SK-N-SH (cell line): ENCODE measurements around the gene STOML1.

Experiments used
- EP300 ChIP-seq, 2 experiments: IDR thresholded peaks; 2 replicates each; pipeline versions ENCODE4 v1.4.0 to v1.6.1; 2012; ENCODE audit warnings: borderline replicate concordance in 1 of 2, low read depth in 1 of 2, low read length in 1 of 2
- EZH2phosphoT487 ChIP-seq: fragments of 200-600 bp; sonication (generic); IDR thresholded peaks from 2 replicates; pipeline ENCODE4 v1.6.1; 2017; ENCODE audit warnings: low read depth, mixed run types, mild to moderate bottlenecking, antibody characterized with exemption, moderate library complexity, borderline replicate concordance
- FOXJ3 ChIP-seq: sonication (generic); formaldehyde crosslinking; IDR thresholded peaks from 2 replicates; pipeline ENCODE4 v1.5.1; 2020; ENCODE audit warnings: mild to moderate bottlenecking, missing genetic modification reagents
- JUND ChIP-seq: IDR thresholded peaks from 2 replicates; pipeline ENCODE4 v1.4.0; 2012
- MEF2A ChIP-seq: IDR thresholded peaks from 2 replicates; pipeline ENCODE4 v1.4.0; 2012; ENCODE audit warnings: low read depth, borderline replicate concordance
- POLR2AphosphoS5 ChIP-seq: IDR thresholded peaks from 2 replicates; pipeline ENCODE4 v1.6.1; 2012; ENCODE audit warnings: low read depth, low read length
- RCOR1 ChIP-seq: fragments of 150-350 bp; IDR thresholded peaks from 2 replicates; pipeline ENCODE4 v1.6.1; 2017; ENCODE audit warnings: antibody characterized with exemption, low read length
- SMC3 ChIP-seq: IDR thresholded peaks from 2 replicates; pipeline ENCODE4 v1.6.1; 2012; ENCODE audit warnings: low read depth, low read length, improper control_type of control experiment
- TCF12 ChIP-seq: IDR thresholded peaks from 2 replicates; pipeline ENCODE4 v1.4.0; 2012
- TEAD4 ChIP-seq: IDR thresholded peaks from 2 replicates; pipeline ENCODE4 v1.4.0; 2012; ENCODE audit warnings: mild to moderate bottlenecking, borderline replicate concordance; ENCODE audit not compliant: insufficient read depth
- YY1 ChIP-seq: IDR thresholded peaks from 2 replicates; pipeline ENCODE4 v1.4.0; 2012; ENCODE audit warnings: low read depth, mild to moderate bottlenecking
- TF ChIP-seq, protein P1 (sequence below): fragments of 200-600 bp; sonication (generic); IDR thresholded peaks from 2 replicates; pipeline ENCODE4 v1.6.1; 2017; ENCODE audit warnings: antibody characterized with exemption, mild to moderate bottlenecking, moderate library complexity
- TF ChIP-seq, protein P2 (sequence below): IDR thresholded peaks from 2 replicates; pipeline ENCODE4 v1.4.0; 2012; ENCODE audit warnings: low read depth, borderline replicate concordance
- TF ChIP-seq, protein P3 (sequence below): IDR thresholded peaks from 2 replicates; pipeline ENCODE4 v1.6.1; 2012; ENCODE audit warnings: mild to moderate bottlenecking, low read depth, low read length, moderate library complexity

DNA sequence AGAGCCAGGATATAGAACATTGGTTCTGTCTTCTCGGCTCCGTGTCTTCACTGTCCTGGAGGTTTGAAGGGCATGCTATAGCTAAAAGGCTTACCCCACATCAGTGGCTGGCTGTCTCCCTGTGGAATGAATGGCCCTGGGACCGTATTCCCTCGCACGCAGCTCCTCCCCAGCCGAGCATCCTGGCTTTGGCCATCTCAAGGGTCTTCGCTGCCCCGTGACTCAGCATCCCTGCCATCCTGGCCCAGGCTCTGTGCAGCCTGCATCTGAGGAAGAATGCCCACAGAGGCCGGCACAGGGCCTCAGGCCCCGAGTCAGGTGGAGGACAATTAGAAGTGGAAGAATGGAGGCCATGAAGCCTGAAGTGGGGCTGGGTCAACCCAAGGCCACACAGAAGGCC is 54.8 kb downstream of the STOML1 start:
- TF ChIP-seq YY1 (no peak), RCOR1 (no peak), TCF12 (no peak), EP300 (IDR thresholded peaks at IDR 0.05; ENCODE audit: borderline replicate concordance in 1 of 2, low read depth in 1 of 2, low read length in 1 of 2) (no peak), FOXJ3 (CRISPR knock-in tag) (no peak), JUND (no peak), TEAD4 (no peak), SMC3 (no peak), MEF2A (no peak), POLR2AphosphoS5 (no peak), EZH2phosphoT487 (no peak)
- TF ChIP-seq, protein P1, sequence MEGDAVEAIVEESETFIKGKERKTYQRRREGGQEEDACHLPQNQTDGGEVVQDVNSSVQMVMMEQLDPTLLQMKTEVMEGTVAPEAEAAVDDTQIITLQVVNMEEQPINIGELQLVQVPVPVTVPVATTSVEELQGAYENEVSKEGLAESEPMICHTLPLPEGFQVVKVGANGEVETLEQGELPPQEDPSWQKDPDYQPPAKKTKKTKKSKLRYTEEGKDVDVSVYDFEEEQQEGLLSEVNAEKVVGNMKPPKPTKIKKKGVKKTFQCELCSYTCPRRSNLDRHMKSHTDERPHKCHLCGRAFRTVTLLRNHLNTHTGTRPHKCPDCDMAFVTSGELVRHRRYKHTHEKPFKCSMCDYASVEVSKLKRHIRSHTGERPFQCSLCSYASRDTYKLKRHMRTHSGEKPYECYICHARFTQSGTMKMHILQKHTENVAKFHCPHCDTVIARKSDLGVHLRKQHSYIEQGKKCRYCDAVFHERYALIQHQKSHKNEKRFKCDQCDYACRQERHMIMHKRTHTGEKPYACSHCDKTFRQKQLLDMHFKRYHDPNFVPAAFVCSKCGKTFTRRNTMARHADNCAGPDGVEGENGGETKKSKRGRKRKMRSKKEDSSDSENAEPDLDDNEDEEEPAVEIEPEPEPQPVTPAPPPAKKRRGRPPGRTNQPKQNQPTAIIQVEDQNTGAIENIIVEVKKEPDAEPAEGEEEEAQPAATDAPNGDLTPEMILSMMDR = no peak
- TF ChIP-seq, protein P2, sequence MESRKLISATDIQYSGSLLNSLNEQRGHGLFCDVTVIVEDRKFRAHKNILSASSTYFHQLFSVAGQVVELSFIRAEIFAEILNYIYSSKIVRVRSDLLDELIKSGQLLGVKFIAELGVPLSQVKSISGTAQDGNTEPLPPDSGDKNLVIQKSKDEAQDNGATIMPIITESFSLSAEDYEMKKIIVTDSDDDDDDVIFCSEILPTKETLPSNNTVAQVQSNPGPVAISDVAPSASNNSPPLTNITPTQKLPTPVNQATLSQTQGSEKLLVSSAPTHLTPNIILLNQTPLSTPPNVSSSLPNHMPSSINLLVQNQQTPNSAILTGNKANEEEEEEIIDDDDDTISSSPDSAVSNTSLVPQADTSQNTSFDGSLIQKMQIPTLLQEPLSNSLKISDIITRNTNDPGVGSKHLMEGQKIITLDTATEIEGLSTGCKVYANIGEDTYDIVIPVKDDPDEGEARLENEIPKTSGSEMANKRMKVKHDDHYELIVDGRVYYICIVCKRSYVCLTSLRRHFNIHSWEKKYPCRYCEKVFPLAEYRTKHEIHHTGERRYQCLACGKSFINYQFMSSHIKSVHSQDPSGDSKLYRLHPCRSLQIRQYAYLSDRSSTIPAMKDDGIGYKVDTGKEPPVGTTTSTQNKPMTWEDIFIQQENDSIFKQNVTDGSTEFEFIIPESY = no peak
- TF ChIP-seq, protein P3, sequence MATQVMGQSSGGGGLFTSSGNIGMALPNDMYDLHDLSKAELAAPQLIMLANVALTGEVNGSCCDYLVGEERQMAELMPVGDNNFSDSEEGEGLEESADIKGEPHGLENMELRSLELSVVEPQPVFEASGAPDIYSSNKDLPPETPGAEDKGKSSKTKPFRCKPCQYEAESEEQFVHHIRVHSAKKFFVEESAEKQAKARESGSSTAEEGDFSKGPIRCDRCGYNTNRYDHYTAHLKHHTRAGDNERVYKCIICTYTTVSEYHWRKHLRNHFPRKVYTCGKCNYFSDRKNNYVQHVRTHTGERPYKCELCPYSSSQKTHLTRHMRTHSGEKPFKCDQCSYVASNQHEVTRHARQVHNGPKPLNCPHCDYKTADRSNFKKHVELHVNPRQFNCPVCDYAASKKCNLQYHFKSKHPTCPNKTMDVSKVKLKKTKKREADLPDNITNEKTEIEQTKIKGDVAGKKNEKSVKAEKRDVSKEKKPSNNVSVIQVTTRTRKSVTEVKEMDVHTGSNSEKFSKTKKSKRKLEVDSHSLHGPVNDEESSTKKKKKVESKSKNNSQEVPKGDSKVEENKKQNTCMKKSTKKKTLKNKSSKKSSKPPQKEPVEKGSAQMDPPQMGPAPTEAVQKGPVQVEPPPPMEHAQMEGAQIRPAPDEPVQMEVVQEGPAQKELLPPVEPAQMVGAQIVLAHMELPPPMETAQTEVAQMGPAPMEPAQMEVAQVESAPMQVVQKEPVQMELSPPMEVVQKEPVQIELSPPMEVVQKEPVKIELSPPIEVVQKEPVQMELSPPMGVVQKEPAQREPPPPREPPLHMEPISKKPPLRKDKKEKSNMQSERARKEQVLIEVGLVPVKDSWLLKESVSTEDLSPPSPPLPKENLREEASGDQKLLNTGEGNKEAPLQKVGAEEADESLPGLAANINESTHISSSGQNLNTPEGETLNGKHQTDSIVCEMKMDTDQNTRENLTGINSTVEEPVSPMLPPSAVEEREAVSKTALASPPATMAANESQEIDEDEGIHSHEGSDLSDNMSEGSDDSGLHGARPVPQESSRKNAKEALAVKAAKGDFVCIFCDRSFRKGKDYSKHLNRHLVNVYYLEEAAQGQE = no peak
